Liver (tissue), 3 donors: Measurements from ENCODE around the gene RNFT2.

Source experiments
- ATF3 ChIP-seq: IDR thresholded peaks from 2 replicates; pipeline ENCODE4 v1.6.1; 2016; ENCODE audit warnings: antibody characterized with exemption
- CTCF ChIP-seq: fragments of 150-350 bp; IDR thresholded peaks from 2 replicates; pipeline ENCODE4 v1.5.1; 2017; ENCODE audit warnings: improper control_type of control experiment, low read depth, low read length; ENCODE audit not compliant: missing input control
- EGR1 ChIP-seq, 2 donors: IDR thresholded peaks; 2 replicates each; pipeline ENCODE4 v1.6.1; 2016 to 2018; ENCODE audit warnings: antibody characterized with exemption in 2 of 2, low read depth in 2 of 2
- FOXA1 ChIP-seq: IDR thresholded peaks from 2 replicates; pipeline ENCODE4 v1.6.1; 2016; ENCODE audit warnings: antibody characterized with exemption
- GABPA ChIP-seq, 2 donors: IDR thresholded peaks in 1 of 2; conservative IDR thresholded peaks in 1 of 2; 2 replicates each; pipeline ENCODE4 v1.6.1; 2016; ENCODE audit warnings: antibody characterized with exemption in 2 of 2, mild to moderate bottlenecking in 1 of 2, moderate library complexity in 1 of 2
- HNF4A ChIP-seq, 2 donors: conservative IDR thresholded peaks; 2 replicates each; pipeline ENCODE4 v1.6.1; 2016; ENCODE audit warnings: antibody characterized with exemption in 2 of 2, mild to moderate bottlenecking in 2 of 2
- RAD21 ChIP-seq, 2 donors: IDR thresholded peaks; 2 replicates each; pipeline ENCODE4 v1.6.1; 2016; ENCODE audit warnings: antibody characterized with exemption in 2 of 2, mild to moderate bottlenecking in 2 of 2
- REST ChIP-seq: IDR thresholded peaks from 2 replicates; pipeline ENCODE4 v1.6.1; 2016; ENCODE audit warnings: antibody characterized with exemption, mild to moderate bottlenecking
- SP1 ChIP-seq: IDR thresholded peaks from 2 replicates; pipeline ENCODE4 v1.6.1; 2018; ENCODE audit warnings: antibody characterized with exemption, mild to moderate bottlenecking
- TAF1 ChIP-seq: conservative IDR thresholded peaks from 2 replicates; pipeline ENCODE4 v1.6.1; 2016; ENCODE audit warnings: antibody characterized with exemption, mild to moderate bottlenecking
- YY1 ChIP-seq: IDR thresholded peaks from 2 replicates; pipeline ENCODE4 v1.6.1; 2016; ENCODE audit warnings: antibody characterized with exemption, mild to moderate bottlenecking
- ZBTB33 ChIP-seq: IDR thresholded peaks from 2 replicates; pipeline ENCODE4 v1.6.1; 2016; ENCODE audit warnings: antibody characterized with exemption
- donor health status: healthy.
- donor health status: healthy.

GRCh38 chr12:116891019-116891418 is 152.9 kb downstream of the RNFT2 start:
- TF ChIP-seq SP1 (no peak), CTCF (no peak), RAD21 (IDR thresholded peaks at IDR 0.05) (no peak), TAF1 (no peak), REST (no peak), ZBTB33 (no peak), ATF3 (no peak), GABPA (IDR thresholded peaks at IDR 0.05 in 1 of 2, conservative IDR thresholded peaks at IDR 0.05 in 1 of 2) (no peak), HNF4A (conservative IDR thresholded peaks at IDR 0.05) (no peak), FOXA1 (no peak), EGR1 (IDR thresholded peaks at IDR 0.05; ENCODE audit: low read depth in 2 of 2) (no peak), YY1 (no peak)
